Renal cortical epithelial cell (primary cell): Measurements from ENCODE around the gene RALGPS1. TPM values are rescaled to one million over a fixed set of nuclear protein-coding genes. Genes with fewer than 3 reads are reported as not detected.

ENCODE experiments used
- DNase-seq: peaks from one replicate; pipeline ENCODE4 v3.0.0-alpha.2; 2011; ENCODE audit warnings: low read depth
- total RNA-seq: library from RNA; depleted of rRNA; stranded (reverse); fragments of >200 nt; gene quantifications from 2 replicates; pipeline ENCODE4 v1.2.3, GENCODE V29; 2014

RALGPS1 gene
- total RNA-seq, 1 donor from 2014 or later, result 5.4 TPM

- DNase-seq, result peak; percentile 61
Measured at GRCh38 chr9:126956917-126957686, 42.5 kb downstream of the RALGPS1 start.

- DNase-seq, result peak; percentile 40
Measured at GRCh38 chr9:126957687-126958053, 43.1 kb downstream of the RALGPS1 start.

- DNase-seq, result no peak
Measured at GRCh38 chr9:126959336-126959735, 44.8 kb downstream of the RALGPS1 start.

GRCh38 chr9:126959917-126960316 is 45.3 kb downstream of the RALGPS1 start:
- no peak for DNase-seq

- DNase-seq, result peak; percentile 82
Measured at GRCh38 chr9:126962336-126962735, 47.8 kb downstream of the RALGPS1 start.

GRCh38 chr9:126965077-126965476 is 50.5 kb downstream of the RALGPS1 start:
- DNase-seq, result peak; percentile 74

- peak; percentile 30 for DNase-seq
Measured at GRCh38 chr9:126965541-126966428, 51.2 kb downstream of the RALGPS1 start.

- no peak for DNase-seq
Measured at GRCh38 chr9:126971261-126971660, 56.7 kb downstream of the RALGPS1 start.

- DNase-seq, result no peak
Measured at GRCh38 chr9:126973651-126974529, 59.3 kb downstream of the RALGPS1 start.

- DNase-seq, result no peak
Measured at GRCh38 chr9:126974594-126974993, 60.0 kb downstream of the RALGPS1 start.

- DNase-seq, result no peak
Measured at GRCh38 chr9:126975327-126976220, 61.0 kb downstream of the RALGPS1 start.

GRCh38 chr9:126979461-126979860 is 64.9 kb downstream of the RALGPS1 start:
- no peak for DNase-seq

GRCh38 chr9:126980231-126980630 is 65.6 kb downstream of the RALGPS1 start:
- DNase-seq, result no peak

GRCh38 chr9:126981218-126981617 is 66.6 kb downstream of the RALGPS1 start:
- DNase-seq, result no peak

- DNase-seq, result no peak
Measured at GRCh38 chr9:126982215-126983002, 67.8 kb downstream of the RALGPS1 start.

- no peak for DNase-seq
Measured at GRCh38 chr9:126983767-126984166, 69.2 kb downstream of the RALGPS1 start.

- DNase-seq, result peak; percentile 34
Measured at GRCh38 chr9:126984969-126985368, 70.4 kb downstream of the RALGPS1 start.

GRCh38 chr9:126985870-126986498 is 71.4 kb downstream of the RALGPS1 start:
- DNase-seq, result peak; percentile 90

- DNase-seq, result peak; percentile 67
Measured at GRCh38 chr9:126986506-126986951, 71.9 kb downstream of the RALGPS1 start.
